Nasal cavity respiratory epithelium epithelial cell of viscerocranial mucosa (primary cell): ENCODE measurements around the gene SLC35E1. TPM values are rescaled to one million over a fixed set of nuclear protein-coding genes. Genes with fewer than 3 reads are reported as not detected.

ENCODE experiments used
- total RNA-seq: library from RNA; depleted of rRNA; stranded (reverse); fragments of >200 nt; gene quantifications from 2 replicates; pipeline ENCODE4 v1.2.3, GENCODE V29; 2014

SLC35E1 gene
- total RNA-seq, result 43.7 and 48.1 TPM in 2 replicates

GRCh38 chr19:16572332-16573211 is at the start of gene SLC35E1:
Gene SLC35E1 (minus strand): TSS chr19:16572415. CDS start chr19:16572364, 51 bp downstream.

GRCh38 chr19:16542045-16542909 is 29.9 kb downstream of the SLC35E1 start, which contains the start of gene CHERP:
Gene CHERP (minus strand): TSS chr19:16542437. CDS start chr19:16542378, 59 bp downstream.

Other genes with a start within 250 kb of the SLC35E1 start
- 0.28 and 0.68 TPM in 2 replicates for gene KLF2, start 247.6 kb downstream of the SLC35E1 start, total RNA-seq
- gene EPS15L1, start 100.4 kb downstream of the SLC35E1 start, total RNA-seq, result 11.3 and 20.2 TPM in 2 replicates
- under 0.01 and 0.07 TPM in 2 replicates for gene CALR3, start 76.2 kb downstream of the SLC35E1 start, total RNA-seq
- 1.0 and 2.1 TPM in 2 replicates for gene C19orf44, start 76.0 kb downstream of the SLC35E1 start, total RNA-seq
- 4.8 and 14.4 TPM in 2 replicates for gene CHERP, start 30.0 kb downstream of the SLC35E1 start, total RNA-seq
- gene MED26, start 55.8 kb upstream of the SLC35E1 start, total RNA-seq, result 4.4 and 9.2 TPM in 2 replicates
- 49.9 and 63.9 TPM in 2 replicates for gene SMIM7, start 87.7 kb upstream of the SLC35E1 start, total RNA-seq
- gene TMEM38A, start 88.7 kb upstream of the SLC35E1 start, total RNA-seq, result 4.4 and 22.5 TPM in 2 replicates
- under 0.01 and 1.2 TPM in 2 replicates for gene NWD1, start 147.4 kb upstream of the SLC35E1 start, total RNA-seq